Stomach (tissue), 4 donors: Measurements from ENCODE around the gene ZNF385D.

Source experiments
- CTCF ChIP-seq, 7 experiments: fragments of 450-650 bp in 4 of 7; fragments of 200-600 bp in 3 of 7; sonication (generic) in 3 of 7; IDR thresholded peaks; one replicate each; pipeline ENCODE4 v1.5.1; 2016 to 2019; ENCODE audit warnings: antibody characterized with exemption in 7 of 7, control low read depth in 2 of 7, mild to moderate bottlenecking in 1 of 7
- POLR2A ChIP-seq, 4 donors: fragments of 450-650 bp; IDR thresholded peaks; one replicate each; pipeline ENCODE4 v1.6.1; 2016; ENCODE audit warnings: antibody characterized with exemption in 4 of 4, control low read depth in 2 of 4, mild to moderate bottlenecking in 1 of 4, moderate library complexity in 1 of 4
- POLR2AphosphoS5 ChIP-seq, 3 donors: sonication (generic); formaldehyde crosslinking; IDR thresholded peaks; one replicate each; pipeline ENCODE4 v1.6.1; 2016; ENCODE audit warnings: antibody characterized with exemption in 3 of 3

GRCh38 chr3:21783839-21784238 is 32.8 kb upstream of the ZNF385D start:
- TF ChIP-seq CTCF (IDR thresholded peaks at IDR 0.05) (no peak), POLR2AphosphoS5 (IDR thresholded peaks at IDR 0.05) (no peak), POLR2A (IDR thresholded peaks at IDR 0.05) (no peak)
